ENCODE results near the gene ADORA1.
A peak's percentile ranks its signal among the peaks of the same experiment; 100 is the strongest.

The ADORA1 gene

GRCh38 chr1:203127666-203128430 lies at the start of gene ADORA1:
TSS of gene ADORA1 (plus strand) at chr1:203127726. CDS start at chr1:203128842, 1,116 bp downstream.
- peak within 1 kb of the TSS; percentile 59 to 62 for H3K4me3 ChIP-seq (ENCODE audit: low read depth in 1 of 2, low read length in 2 of 2)
- peaks cover 4 to 39% of the 10 kb centered on the region in 2 donors for H3K4me1 ChIP-seq (ENCODE audit: control insufficient read depth in 1 of 2, insufficient read depth in 2 of 2, low read length in 2 of 2)
- H3K36me3 ChIP-seq (ENCODE audit: control insufficient read depth in 1 of 2, insufficient read depth in 2 of 2, low read length in 2 of 2): no peaks in the 10 kb centered on the region
- H3K27me3 ChIP-seq (ENCODE audit: low read depth, low read length): no peaks in the 10 kb centered on the region
- no peak within 1 kb of the TSS for H3K27ac ChIP-seq (ENCODE audit: low read length)
- H3K9me3 ChIP-seq (ENCODE audit: control insufficient read depth in 1 of 2, low read length in 2 of 2): no peaks in the 10 kb centered on the region

GRCh38 chr1:203077956-203078355 lies 49.6 kb upstream of the ADORA1 start:
- Histone ChIP-seq H3K27ac (ENCODE audit: low read length) (no peak overlapping the region), H3K36me3 (ENCODE audit: control insufficient read depth in 1 of 2, insufficient read depth in 2 of 2, low read length in 2 of 2) (no peaks in the 10 kb centered on the region), H3K9me3 (ENCODE audit: control insufficient read depth in 1 of 2, low read length in 2 of 2) (no peaks in the 10 kb centered on the region), H3K4me3 (ENCODE audit: low read depth in 1 of 2, low read length in 2 of 2) (no peak overlapping the region), H3K4me1 (ENCODE audit: control insufficient read depth in 1 of 2, insufficient read depth in 2 of 2, low read length in 2 of 2) (no peaks in the 10 kb centered on the region), H3K27me3 (ENCODE audit: low read depth, low read length) (no peaks in the 10 kb centered on the region)

- Histone ChIP-seq H3K36me3 (ENCODE audit: control insufficient read depth in 1 of 2, insufficient read depth in 2 of 2, low read length in 2 of 2) (no peaks in the 10 kb centered on the region), H3K27ac (ENCODE audit: low read length) (no peak overlapping the region), H3K4me3 (ENCODE audit: low read depth in 1 of 2, low read length in 2 of 2) (no peak overlapping the region), H3K27me3 (ENCODE audit: low read depth, low read length) (no peaks in the 10 kb centered on the region), H3K4me1 (ENCODE audit: control insufficient read depth in 1 of 2, insufficient read depth in 2 of 2, low read length in 2 of 2) (no peaks in the 10 kb centered on the region), H3K9me3 (ENCODE audit: control insufficient read depth in 1 of 2, low read length in 2 of 2) (no peaks in the 10 kb centered on the region)
These were observed 49.0 kb upstream of the ADORA1 start for GRCh38 chr1:203078478-203078877.

GRCh38 chr1:203080456-203080855 lies 47.1 kb upstream of the ADORA1 start:
- H3K36me3 ChIP-seq (ENCODE audit: control insufficient read depth in 1 of 2, insufficient read depth in 2 of 2, low read length in 2 of 2): no peaks in the 10 kb centered on the region
- H3K4me3 ChIP-seq (ENCODE audit: low read depth in 1 of 2, low read length in 2 of 2): no peak overlapping the region
- H3K9me3 ChIP-seq (ENCODE audit: control insufficient read depth in 1 of 2, low read length in 2 of 2): no peaks in the 10 kb centered on the region
- no peaks in the 10 kb centered on the region for H3K27me3 ChIP-seq (ENCODE audit: low read depth, low read length)
- no peak overlapping the region for H3K27ac ChIP-seq (ENCODE audit: low read length)
- H3K4me1 ChIP-seq (ENCODE audit: control insufficient read depth in 1 of 2, insufficient read depth in 2 of 2, low read length in 2 of 2): no peaks in the 10 kb centered on the region

GRCh38 chr1:203081465-203082230 lies 45.9 kb upstream of the ADORA1 start:
- H3K27ac ChIP-seq (ENCODE audit: low read length): no peak overlapping the region
- no peaks in the 10 kb centered on the region for H3K36me3 ChIP-seq (ENCODE audit: control insufficient read depth in 1 of 2, insufficient read depth in 2 of 2, low read length in 2 of 2)
- no peaks in the 10 kb centered on the region for H3K9me3 ChIP-seq (ENCODE audit: control insufficient read depth in 1 of 2, low read length in 2 of 2)
- H3K27me3 ChIP-seq (ENCODE audit: low read depth, low read length): no peaks in the 10 kb centered on the region
- H3K4me3 ChIP-seq (ENCODE audit: low read depth in 1 of 2, low read length in 2 of 2): no peak overlapping the region
- no peaks in the 10 kb centered on the region for H3K4me1 ChIP-seq (ENCODE audit: control insufficient read depth in 1 of 2, insufficient read depth in 2 of 2, low read length in 2 of 2)

- Histone ChIP-seq H3K27ac (ENCODE audit: low read length) (no peak overlapping the region), H3K27me3 (ENCODE audit: low read depth, low read length) (no peaks in the 10 kb centered on the region)
These were observed 45.4 kb upstream of the ADORA1 start for GRCh38 chr1:203082231-203082505.

GRCh38 chr1:203082571-203083462 lies 44.7 kb upstream of the ADORA1 start:
- Histone ChIP-seq H3K4me3 (ENCODE audit: low read depth in 1 of 2, low read length in 2 of 2) (no peak overlapping the region), H3K9me3 (ENCODE audit: control insufficient read depth in 1 of 2, low read length in 2 of 2) (no peaks in the 10 kb centered on the region), H3K27me3 (ENCODE audit: low read depth, low read length) (no peaks in the 10 kb centered on the region), H3K27ac (ENCODE audit: low read length) (no peak overlapping the region), H3K36me3 (ENCODE audit: control insufficient read depth in 1 of 2, insufficient read depth in 2 of 2, low read length in 2 of 2) (no peaks in the 10 kb centered on the region), H3K4me1 (ENCODE audit: control insufficient read depth in 1 of 2, insufficient read depth in 2 of 2, low read length in 2 of 2) (no peaks in the 10 kb centered on the region)

More at GRCh38 chr1:203082231-203082505, 45.4 kb upstream of the ADORA1 start:
- Histone ChIP-seq H3K4me3 (ENCODE audit: low read depth in 1 of 2, low read length in 2 of 2) (no peak overlapping the region), H3K9me3 (ENCODE audit: control insufficient read depth in 1 of 2, low read length in 2 of 2) (no peaks in the 10 kb centered on the region), H3K4me1 (ENCODE audit: control insufficient read depth in 1 of 2, insufficient read depth in 2 of 2, low read length in 2 of 2) (no peaks in the 10 kb centered on the region), H3K36me3 (ENCODE audit: control insufficient read depth in 1 of 2, insufficient read depth in 2 of 2, low read length in 2 of 2) (no peaks in the 10 kb centered on the region)

GRCh38 chr1:203083463-203083921 lies 44.0 kb upstream of the ADORA1 start:
- no peak overlapping the region for H3K27ac ChIP-seq (ENCODE audit: low read length)
- H3K4me1 ChIP-seq (ENCODE audit: control insufficient read depth in 1 of 2, insufficient read depth in 2 of 2, low read length in 2 of 2): no peaks in the 10 kb centered on the region
- no peaks in the 10 kb centered on the region for H3K27me3 ChIP-seq (ENCODE audit: low read depth, low read length)
- H3K4me3 ChIP-seq (ENCODE audit: low read depth in 1 of 2, low read length in 2 of 2): no peak overlapping the region
- no peaks in the 10 kb centered on the region for H3K36me3 ChIP-seq (ENCODE audit: control insufficient read depth in 1 of 2, insufficient read depth in 2 of 2, low read length in 2 of 2)
- H3K9me3 ChIP-seq (ENCODE audit: control insufficient read depth in 1 of 2, low read length in 2 of 2): no peaks in the 10 kb centered on the region

- H3K36me3 ChIP-seq (ENCODE audit: control insufficient read depth in 1 of 2, insufficient read depth in 2 of 2, low read length in 2 of 2): no peaks in the 10 kb centered on the region
- no peak overlapping the region for H3K27ac ChIP-seq (ENCODE audit: low read length)
- H3K4me1 ChIP-seq (ENCODE audit: control insufficient read depth in 1 of 2, insufficient read depth in 2 of 2, low read length in 2 of 2): no peaks in the 10 kb centered on the region
- no peak overlapping the region for H3K4me3 ChIP-seq (ENCODE audit: low read depth in 1 of 2, low read length in 2 of 2)
- no peaks in the 10 kb centered on the region for H3K9me3 ChIP-seq (ENCODE audit: control insufficient read depth in 1 of 2, low read length in 2 of 2)
- H3K27me3 ChIP-seq (ENCODE audit: low read depth, low read length): no peaks in the 10 kb centered on the region
These were observed 42.7 kb upstream of the ADORA1 start for GRCh38 chr1:203084588-203085527.

- Histone ChIP-seq H3K4me3 (ENCODE audit: low read depth in 1 of 2, low read length in 2 of 2) (no peak within 1 kb of the TSS), H3K36me3 (ENCODE audit: control insufficient read depth in 1 of 2, insufficient read depth in 2 of 2, low read length in 2 of 2) (no peaks in the 10 kb centered on the region), H3K27me3 (ENCODE audit: low read depth, low read length) (no peaks in the 10 kb centered on the region), H3K4me1 (ENCODE audit: control insufficient read depth in 1 of 2, insufficient read depth in 2 of 2, low read length in 2 of 2) (no peaks in the 10 kb centered on the region), H3K27ac (ENCODE audit: low read length) (no peak within 1 kb of the TSS), H3K9me3 (ENCODE audit: control insufficient read depth in 1 of 2, low read length in 2 of 2) (no peaks in the 10 kb centered on the region)
These were observed 41.8 kb upstream of the ADORA1 start, which contains the start of gene MYOG for GRCh38 chr1:203085528-203086406. TSS of gene MYOG (minus strand) at chr1:203086012. CDS start at chr1:203085961, 51 bp downstream.
